ENCODE measurements around the gene CASP4. TPM values are rescaled to one million over a fixed set of nuclear protein-coding genes. Genes with fewer than 3 reads are reported as not detected.
"Not testable (repeated sequence)": the region's sequence is repeated elsewhere in the genome, so short reads cannot be mapped to it uniquely, and the experiment has no call there.

CASP4 gene
- polyA plus RNA-seq, 3 donors from 2014 or later, result 141 to 184 (median 142) TPM

DNA sequence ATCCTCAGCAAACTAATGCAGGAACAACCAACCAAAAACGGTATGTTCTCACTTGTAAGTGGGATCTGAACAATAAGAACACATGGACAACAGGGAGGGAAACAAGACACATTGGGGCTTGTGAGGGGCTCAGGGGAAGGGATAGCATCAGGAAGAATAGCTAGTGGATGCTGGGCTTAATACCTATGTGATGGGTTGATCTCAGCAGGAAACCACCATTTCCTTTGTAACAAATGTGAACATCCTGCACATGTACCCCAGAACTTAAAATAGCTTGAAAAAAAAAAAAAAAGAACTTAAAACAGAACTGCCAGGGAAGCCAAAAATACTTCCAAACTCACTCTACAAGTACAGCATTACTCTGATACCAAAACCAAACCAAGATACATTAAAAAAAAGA is 33.8 kb downstream of the CASP4 start:
- peak in 2 of 3 donors; percentile 27 to 32 for DNase-seq
- Mint-ChIP-seq H3K4me1 (peaks cover 38 to 48% of the 10 kb centered on the region in 2 donors), H3K27ac (peak overlapping the region in 2 of 6 donors; percentile 31 to 34), H3K9me3 (peaks cover 3 to 11% (median 7%) of the 10 kb centered on the region in 6 donors), H3K36me3 (peaks cover 12 to 27% (median 25%) of the 10 kb centered on the region in 3 donors), H3K27me3 (ENCODE audit: low read depth in 3 of 3) (peaks cover 0 to 3% (median 0%) of the 10 kb centered on the region in 3 donors), H3K4me3 (peak overlapping the region; percentile 63 to 84 (median 74))

DNA sequence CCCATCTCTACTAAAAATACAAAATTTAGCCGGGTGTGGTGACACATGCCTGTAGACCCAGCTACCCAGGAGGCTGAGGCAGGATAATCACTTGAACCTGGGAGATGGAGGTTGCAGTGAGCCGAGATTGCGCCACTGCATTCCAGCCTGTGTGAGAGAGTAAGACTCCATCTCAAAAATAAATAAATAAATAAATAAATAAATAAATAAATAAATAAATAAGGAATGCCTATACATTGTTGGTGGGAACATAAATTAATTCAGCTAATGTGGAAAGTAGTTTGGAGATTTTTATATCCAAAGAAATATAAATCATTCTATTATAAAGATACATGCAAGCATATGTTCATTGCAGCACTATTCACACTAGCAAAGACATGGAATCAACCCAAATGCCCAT is 34.3 kb downstream of the CASP4 start:
- not testable (repeated sequence) for DNase-seq; H3K27ac Mint-ChIP-seq; H3K27me3 Mint-ChIP-seq (ENCODE audit: low read depth in 3 of 3)
- peaks cover 16 to 30% (median 30%) of the 10 kb centered on the region in 3 donors for H3K36me3 Mint-ChIP-seq
- peak overlapping the region; percentile 63 to 84 (median 74) for H3K4me3 Mint-ChIP-seq
- peaks cover 3 to 16% (median 12%) of the 10 kb centered on the region in 6 donors for H3K9me3 Mint-ChIP-seq
- peaks cover 38 to 48% of the 10 kb centered on the region in 2 donors for H3K4me1 Mint-ChIP-seq

GRCh38 chr11:104928811-104929210 is 39.6 kb downstream of the CASP4 start:
- H3K27ac Mint-ChIP-seq, result no peak overlapping the region
- peaks cover 3 to 31% (median 18%) of the 10 kb centered on the region in 6 donors for H3K9me3 Mint-ChIP-seq
- DNase-seq, result no peak
- peaks cover 28 to 56% (median 38%) of the 10 kb centered on the region in 3 donors for H3K36me3 Mint-ChIP-seq
- peaks cover 14 to 18% of the 10 kb centered on the region in 2 donors for H3K4me1 Mint-ChIP-seq
- H3K27me3 Mint-ChIP-seq (ENCODE audit: low read depth in 3 of 3), result peaks cover 0 to 1% (median 0%) of the 10 kb centered on the region in 3 donors
- H3K4me3 Mint-ChIP-seq, result no peak overlapping the region

DNA sequence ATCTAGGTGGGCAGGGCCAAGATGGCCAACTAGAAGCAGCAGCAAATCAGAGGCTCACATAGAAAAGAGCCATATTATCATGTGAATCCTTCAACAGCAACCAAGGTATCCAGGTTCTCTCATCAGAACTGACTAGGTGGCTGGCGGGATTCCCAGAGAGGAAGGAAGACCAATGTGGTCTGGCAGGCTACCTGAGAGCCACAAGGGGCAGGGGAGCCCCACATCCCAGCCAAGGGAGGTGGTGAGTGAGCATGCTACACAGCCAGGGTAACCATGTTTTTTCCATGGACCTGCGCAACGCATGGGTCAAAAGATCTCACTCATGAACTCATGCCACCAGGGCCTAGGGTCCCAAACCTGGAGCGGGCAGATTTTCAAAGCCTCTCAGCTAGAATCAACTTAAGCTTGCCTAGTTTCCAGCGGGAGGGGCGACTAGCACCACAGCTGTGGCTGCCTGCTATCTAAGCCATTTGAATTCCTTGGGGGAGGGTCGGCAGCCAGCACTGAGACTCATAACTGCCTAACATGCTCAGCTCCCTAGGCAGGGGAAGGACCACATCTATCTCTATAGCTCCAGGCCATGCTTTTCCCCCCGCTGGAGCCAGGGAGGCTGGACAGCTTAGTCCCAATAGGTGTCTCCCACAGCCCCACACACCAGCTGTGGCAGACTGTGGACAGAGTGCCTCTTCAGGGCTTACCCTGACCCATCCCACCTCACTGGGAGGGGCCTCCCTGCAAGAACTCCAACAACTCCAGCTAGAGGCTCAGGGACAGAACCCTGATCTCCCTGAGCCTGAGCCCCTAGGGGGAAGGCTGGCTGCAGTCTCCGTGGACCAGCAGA is 41.4 kb downstream of the CASP4 start:
- H3K4me3 Mint-ChIP-seq, result no peak overlapping the region
- H3K36me3 Mint-ChIP-seq, result peaks cover 28 to 54% (median 29%) of the 10 kb centered on the region in 3 donors
- peaks cover under 1 to 2% of the 10 kb centered on the region in 2 donors for H3K4me1 Mint-ChIP-seq
- H3K27me3 Mint-ChIP-seq (ENCODE audit: low read depth in 3 of 3), result peaks cover 0 to 1% (median 0%) of the 10 kb centered on the region in 3 donors
- no peak for DNase-seq
- H3K9me3 Mint-ChIP-seq, result peaks cover 4 to 31% (median 19%) of the 10 kb centered on the region in 6 donors
- no peak overlapping the region for H3K27ac Mint-ChIP-seq

GRCh38 chr11:104925850-104926249 is 42.5 kb downstream of the CASP4 start:
- H3K27me3 Mint-ChIP-seq (ENCODE audit: low read depth in 3 of 3), result peaks cover 0 to 1% (median 0%) of the 10 kb centered on the region in 3 donors
- peaks cover 4 to 26% (median 17%) of the 10 kb centered on the region in 6 donors for H3K9me3 Mint-ChIP-seq

GRCh38 chr11:104918113-104918824 is 50.1 kb downstream of the CASP4 start:
- H3K4me3 Mint-ChIP-seq, result peak overlapping the region; percentile 91 to 98 (median 93)
- peaks cover 0 to 5% (median 0%) of the 10 kb centered on the region in 3 donors for H3K36me3 Mint-ChIP-seq
- H3K4me1 Mint-ChIP-seq, result peaks cover 48 to 62% of the 10 kb centered on the region in 2 donors
- H3K9me3 Mint-ChIP-seq, result peaks cover 0 to 2% (median 0%) of the 10 kb centered on the region in 6 donors
- DNase-seq, result peak in 2 of 3 donors; percentile 46
- H3K27ac Mint-ChIP-seq, result peak overlapping the region; percentile 83 to 95 (median 92)
- peaks cover 0 to 1% (median 0%) of the 10 kb centered on the region in 3 donors for H3K27me3 Mint-ChIP-seq (ENCODE audit: low read depth in 3 of 3)

More at GRCh38 chr11:104925850-104926249, 42.5 kb downstream of the CASP4 start:
- H3K36me3 Mint-ChIP-seq, result peaks cover 25 to 51% (median 29%) of the 10 kb centered on the region in 3 donors
- no peak overlapping the region for H3K4me3 Mint-ChIP-seq
- no peak overlapping the region for H3K27ac Mint-ChIP-seq
- DNase-seq, result no peak
- no peaks in the 10 kb centered on the region for H3K4me1 Mint-ChIP-seq

- Mint-ChIP-seq H3K4me3 (peak overlapping the region; percentile 91 to 98 (median 93)), H3K36me3 (peaks cover 0 to 3% (median 0%) of the 10 kb centered on the region in 3 donors), H3K9me3 (no peaks in the 10 kb centered on the region), H3K27ac (peak overlapping the region; percentile 83 to 95 (median 92)), H3K27me3 (ENCODE audit: low read depth in 3 of 3) (no peaks in the 10 kb centered on the region), H3K4me1 (peaks cover 52 to 69% of the 10 kb centered on the region in 2 donors)
- peak in 1 of 3 donors; percentile 30 for DNase-seq
Observed at GRCh38 chr11:104917271-104918112, 50.9 kb downstream of the CASP4 start.

- Mint-ChIP-seq H3K27me3 (ENCODE audit: low read depth in 3 of 3) (no peaks in the 10 kb centered on the region), H3K9me3 (no peaks in the 10 kb centered on the region), H3K27ac (peak overlapping the region; percentile 12 to 93 (median 76)), H3K4me3 (peak overlapping the region; percentile 91 to 98 (median 93)), H3K36me3 (peaks cover 0 to 3% (median 0%) of the 10 kb centered on the region in 3 donors), H3K4me1 (peaks cover 54 to 73% of the 10 kb centered on the region in 2 donors)
- DNase-seq, result no peak
Observed at GRCh38 chr11:104916442-104916841, 51.9 kb downstream of the CASP4 start.

GRCh38 chr11:104912102-104912501 is 56.3 kb downstream of the CASP4 start:
- Mint-ChIP-seq H3K4me1 (peaks cover 44 to 63% of the 10 kb centered on the region in 2 donors), H3K36me3 (peaks cover 21 to 24% (median 22%) of the 10 kb centered on the region in 3 donors), H3K27ac (no peak overlapping the region), H3K27me3 (ENCODE audit: low read depth in 3 of 3) (no peaks in the 10 kb centered on the region), H3K9me3 (peaks cover 0 to under 1% (median 0%) of the 10 kb centered on the region in 6 donors), H3K4me3 (no peak overlapping the region)
- DNase-seq, result no peak

DNA sequence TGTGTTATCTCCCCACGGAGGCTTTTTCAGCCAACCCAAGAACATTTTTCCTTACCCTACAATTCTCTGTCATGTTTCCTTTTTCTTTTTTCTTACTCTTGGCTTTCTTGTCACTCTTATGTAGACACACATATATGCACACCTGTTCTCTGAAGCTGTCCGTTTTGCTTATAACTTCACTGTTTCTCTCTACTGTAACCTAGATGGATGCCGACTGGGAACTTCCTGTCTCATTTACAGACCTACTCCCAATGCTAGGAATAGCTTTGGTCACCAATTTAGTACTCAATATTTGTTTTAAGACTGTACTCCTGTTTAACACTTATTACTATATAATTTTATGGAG is 60.2 kb downstream of the CASP4 start:
- no peak for DNase-seq
- H3K36me3 Mint-ChIP-seq, result peaks cover 54 to 57% (median 57%) of the 10 kb centered on the region in 3 donors
- peak overlapping the region in 2 of 5 donors; percentile 2 to 62 for H3K4me3 Mint-ChIP-seq
- peak overlapping the region in 3 of 6 donors; percentile 6 to 80 (median 44) for H3K27ac Mint-ChIP-seq
- H3K4me1 Mint-ChIP-seq, result peaks cover 13 to 26% of the 10 kb centered on the region in 2 donors
- no peaks in the 10 kb centered on the region for H3K27me3 Mint-ChIP-seq (ENCODE audit: low read depth in 3 of 3)
- H3K9me3 Mint-ChIP-seq, result peaks cover 0 to 2% (median 0%) of the 10 kb centered on the region in 6 donors

DNA sequence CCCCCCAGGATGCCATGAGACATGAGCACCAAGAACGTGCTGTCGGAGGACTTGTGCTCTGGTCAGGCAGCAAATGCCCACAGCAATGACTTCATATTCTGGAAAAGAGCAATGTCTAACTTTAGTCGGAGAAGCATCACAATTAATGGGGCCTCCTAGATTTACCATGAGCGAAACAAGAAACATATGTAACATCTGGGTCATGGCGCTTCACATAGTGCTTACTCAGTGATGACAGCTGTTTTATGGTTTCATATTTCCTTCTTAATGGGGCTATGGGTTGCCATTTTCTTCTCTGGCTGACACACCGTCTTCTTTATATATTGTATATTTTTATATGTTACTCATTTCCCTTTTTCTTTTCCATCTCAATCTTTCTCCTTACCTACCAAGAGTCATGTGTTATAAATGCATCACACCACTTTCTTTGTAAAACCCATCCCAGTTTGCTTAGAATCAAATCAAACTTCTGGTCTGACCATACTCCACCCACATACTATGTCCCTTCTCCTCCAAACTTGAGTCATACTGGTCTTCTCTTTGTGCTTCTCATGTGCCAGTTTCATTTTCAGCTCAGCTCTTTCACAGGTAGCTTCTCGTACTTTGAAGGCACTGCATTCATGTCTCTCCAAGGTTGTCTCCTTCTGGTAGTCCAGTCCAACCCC is 60.7 kb downstream of the CASP4 start:
- Mint-ChIP-seq H3K36me3 (peaks cover 59 to 62% (median 59%) of the 10 kb centered on the region in 3 donors), H3K27me3 (ENCODE audit: low read depth in 3 of 3) (no peaks in the 10 kb centered on the region), H3K4me3 (peak overlapping the region in 1 of 5 donors; percentile 62), H3K4me1 (peaks cover 10 to 22% of the 10 kb centered on the region in 2 donors), H3K27ac (peak overlapping the region in 4 of 6 donors; percentile 6 to 80 (median 52)), H3K9me3 (peaks cover 0 to 2% (median 0%) of the 10 kb centered on the region in 6 donors)
- DNase-seq, result no peak

- Mint-ChIP-seq H3K4me1 (peaks cover 20 to 33% of the 10 kb centered on the region in 2 donors), H3K36me3 (peaks cover 74 to 77% (median 74%) of the 10 kb centered on the region in 3 donors), H3K4me3 (no peak overlapping the region), H3K9me3 (peaks cover 0 to 2% (median 0%) of the 10 kb centered on the region in 6 donors), H3K27ac (no peak overlapping the region), H3K27me3 (ENCODE audit: low read depth in 3 of 3) (no peaks in the 10 kb centered on the region)
- no peak for DNase-seq
Observed at GRCh38 chr11:104905271-104905670, 63.1 kb downstream of the CASP4 start.
